ENCODE results near the gene MUCL3.

Gene MUCL3

DNA sequence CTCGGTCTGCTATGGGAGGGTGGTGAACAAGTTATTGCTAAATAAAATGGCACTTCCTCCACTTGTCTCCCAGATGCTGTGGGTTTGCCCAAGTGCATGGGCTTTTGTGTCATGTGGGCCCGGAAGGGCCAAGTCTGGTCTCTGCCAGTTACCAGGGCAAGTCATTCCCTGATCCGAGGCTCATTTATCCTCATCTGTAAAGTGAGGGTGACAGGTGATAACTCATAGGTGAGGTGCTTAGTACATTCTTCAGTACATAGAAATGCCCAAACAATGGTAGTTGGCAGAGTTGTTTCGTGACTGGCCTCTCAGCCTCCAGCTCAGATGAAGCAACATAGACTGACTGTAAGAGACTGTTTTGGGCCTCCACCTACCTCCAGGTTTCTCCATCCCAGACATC lies 2.0 kb upstream of the MUCL3 start:
- no peak overlapping the region for H3K4me3 ChIP-seq (ENCODE audit: low read length in 2 of 2)
- H3K9me3 ChIP-seq (ENCODE audit: control insufficient read depth in 2 of 2, low read length in 2 of 2), result no peaks in the 10 kb centered on the region
- peaks cover 7 to 13% of the 10 kb centered on the region in 2 donors for H3K27me3 ChIP-seq (ENCODE audit: control insufficient read depth in 2 of 2, insufficient read depth in 2 of 2, low read length in 2 of 2)
- no peaks in the 10 kb centered on the region for H3K36me3 ChIP-seq (ENCODE audit: control insufficient read depth in 2 of 2, insufficient read depth in 2 of 2, low read length in 2 of 2)
- peaks cover 3 to 6% of the 10 kb centered on the region in 2 donors for H3K4me1 ChIP-seq (ENCODE audit: control insufficient read depth in 2 of 2, insufficient read depth in 2 of 2, low read length in 2 of 2)
- no peak overlapping the region for H3K9ac ChIP-seq (ENCODE audit: low read depth in 1 of 2, low read length in 2 of 2)
- no peak overlapping the region for H3K27ac ChIP-seq (ENCODE audit: low read depth in 2 of 2, low read length in 2 of 2)

DNA sequence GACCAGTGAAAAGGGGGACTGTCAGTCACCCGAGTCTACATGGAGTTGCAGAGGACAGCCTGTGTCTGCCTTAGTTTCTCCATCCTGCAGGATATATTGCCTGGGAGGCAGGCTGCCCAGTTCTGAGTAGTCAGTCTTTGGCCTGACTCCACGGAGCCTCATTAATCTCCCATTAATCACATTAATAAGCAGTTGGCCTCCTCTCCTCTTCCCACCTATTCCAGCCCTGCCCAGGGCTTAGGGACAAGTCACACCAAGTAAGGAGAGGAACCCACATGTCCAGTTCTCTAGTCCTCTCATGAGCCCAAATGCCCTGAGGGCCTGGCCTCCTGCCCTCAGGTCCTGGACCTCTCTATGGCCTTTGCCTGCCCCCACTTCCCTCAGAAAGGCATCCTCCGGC lies 1.3 kb upstream of the MUCL3 start:
- Histone ChIP-seq H3K4me1 (ENCODE audit: control insufficient read depth in 2 of 2, insufficient read depth in 2 of 2, low read length in 2 of 2) (peaks cover 3 to 6% of the 10 kb centered on the region in 2 donors), H3K4me3 (ENCODE audit: low read length in 2 of 2) (no peak overlapping the region), H3K9me3 (ENCODE audit: control insufficient read depth in 2 of 2, low read length in 2 of 2) (no peaks in the 10 kb centered on the region), H3K9ac (ENCODE audit: low read depth in 1 of 2, low read length in 2 of 2) (no peak overlapping the region), H3K36me3 (ENCODE audit: control insufficient read depth in 2 of 2, insufficient read depth in 2 of 2, low read length in 2 of 2) (no peaks in the 10 kb centered on the region), H3K27me3 (ENCODE audit: control insufficient read depth in 2 of 2, insufficient read depth in 2 of 2, low read length in 2 of 2) (peaks cover 7 to 13% of the 10 kb centered on the region in 2 donors), H3K27ac (ENCODE audit: low read depth in 2 of 2, low read length in 2 of 2) (no peak overlapping the region)

DNA sequence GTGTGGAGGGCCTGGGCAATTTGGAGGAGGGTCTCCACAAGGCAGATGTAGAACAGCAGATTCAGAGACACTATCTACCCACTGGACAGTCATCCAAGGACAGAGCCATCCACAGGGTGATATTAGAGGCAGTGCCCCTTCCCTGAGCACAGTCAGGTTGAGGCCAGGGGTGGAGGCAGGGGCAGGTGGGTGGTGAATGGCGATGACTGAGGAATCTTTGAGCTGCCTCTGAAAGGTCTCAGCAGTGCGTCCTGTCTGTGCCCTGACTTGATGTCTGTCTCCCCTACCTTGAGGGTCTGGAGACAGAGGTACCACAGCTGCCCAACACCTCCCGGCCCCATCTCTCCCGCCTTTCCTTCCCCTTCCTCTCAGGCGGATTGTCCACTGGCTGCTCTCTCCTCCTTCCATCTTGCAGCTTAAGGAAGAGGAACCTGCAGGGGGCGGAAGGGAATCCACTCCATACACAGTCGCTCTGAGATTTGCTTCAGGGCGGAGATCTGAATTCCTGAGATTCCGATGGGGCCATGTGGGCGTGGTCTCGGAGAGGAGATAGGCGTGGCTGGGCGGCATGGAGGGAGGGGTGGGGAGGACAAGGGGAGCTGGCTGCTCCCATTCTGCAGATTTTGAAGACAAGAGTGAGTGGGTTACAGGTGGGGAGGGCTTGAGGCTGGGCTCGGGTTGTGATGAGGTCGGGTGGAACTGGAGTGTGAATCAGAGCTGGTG lies 1.7 kb downstream of the MUCL3 start:
- peaks cover 3 to 6% of the 10 kb centered on the region in 2 donors for H3K4me1 ChIP-seq (ENCODE audit: control insufficient read depth in 2 of 2, insufficient read depth in 2 of 2, low read length in 2 of 2)
- no peak overlapping the region for H3K27ac ChIP-seq (ENCODE audit: low read depth in 2 of 2, low read length in 2 of 2)
- no peaks in the 10 kb centered on the region for H3K9me3 ChIP-seq (ENCODE audit: control insufficient read depth in 2 of 2, low read length in 2 of 2)
- H3K4me3 ChIP-seq (ENCODE audit: low read length in 2 of 2), result no peak overlapping the region
- no peaks in the 10 kb centered on the region for H3K36me3 ChIP-seq (ENCODE audit: control insufficient read depth in 2 of 2, insufficient read depth in 2 of 2, low read length in 2 of 2)
- no peak overlapping the region for H3K9ac ChIP-seq (ENCODE audit: low read depth in 1 of 2, low read length in 2 of 2)
- H3K27me3 ChIP-seq (ENCODE audit: control insufficient read depth in 2 of 2, insufficient read depth in 2 of 2, low read length in 2 of 2), result peaks cover 7 to 13% of the 10 kb centered on the region in 2 donors

DNA sequence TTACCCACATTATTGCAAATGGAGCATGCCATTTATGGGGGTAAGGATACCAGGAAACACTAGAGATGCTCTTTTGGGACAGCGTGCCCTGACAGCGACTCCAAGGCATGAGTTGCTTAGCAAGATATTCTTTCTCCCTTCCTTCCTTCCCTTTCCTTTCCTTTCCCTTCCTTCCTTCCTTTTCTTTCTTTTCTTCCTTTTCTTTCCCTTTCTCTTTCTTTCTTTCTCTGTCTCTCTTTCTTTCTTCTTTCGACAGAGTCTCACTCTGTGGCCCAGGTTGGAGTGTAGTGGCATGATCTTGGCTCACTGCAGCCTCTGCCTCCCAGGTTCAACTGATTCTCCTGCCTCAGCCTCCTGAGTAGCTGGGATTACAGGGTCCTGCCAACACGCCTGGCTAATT lies 3.3 kb downstream of the MUCL3 start:
- Histone ChIP-seq H3K4me3 (ENCODE audit: low read length in 2 of 2) (no peak overlapping the region), H3K36me3 (ENCODE audit: control insufficient read depth in 2 of 2, insufficient read depth in 2 of 2, low read length in 2 of 2) (no peaks in the 10 kb centered on the region)

DNA sequence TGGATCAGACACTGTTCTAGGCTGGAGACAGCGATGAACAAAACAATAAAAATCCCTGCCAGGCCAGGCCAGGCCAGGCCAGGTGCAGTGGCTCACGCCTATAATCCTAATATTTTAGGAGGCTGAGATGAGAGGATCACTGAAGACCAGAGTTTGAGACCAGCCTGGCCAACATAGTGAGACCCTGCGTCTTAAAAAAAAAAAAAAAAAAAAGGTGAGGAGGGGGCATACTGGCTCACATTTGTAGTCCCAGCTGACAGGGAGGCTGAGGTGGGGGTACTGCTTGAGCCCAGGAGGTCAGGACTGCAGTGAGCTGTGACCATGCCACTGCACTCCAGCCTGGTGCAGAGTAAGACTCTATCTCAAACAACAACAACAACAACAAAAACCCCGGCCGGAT lies 4.5 kb downstream of the MUCL3 start:
- Histone ChIP-seq H3K4me3 (ENCODE audit: low read length in 2 of 2) (no peak overlapping the region), H3K9ac (ENCODE audit: low read depth in 1 of 2, low read length in 2 of 2) (no peak overlapping the region), H3K36me3 (ENCODE audit: control insufficient read depth in 2 of 2, insufficient read depth in 2 of 2, low read length in 2 of 2) (no peaks in the 10 kb centered on the region), H3K9me3 (ENCODE audit: control insufficient read depth in 2 of 2, low read length in 2 of 2) (no peaks in the 10 kb centered on the region), H3K4me1 (ENCODE audit: control insufficient read depth in 2 of 2, insufficient read depth in 2 of 2, low read length in 2 of 2) (peaks cover under 1 to 3% of the 10 kb centered on the region in 2 donors), H3K27me3 (ENCODE audit: control insufficient read depth in 2 of 2, insufficient read depth in 2 of 2, low read length in 2 of 2) (peaks cover 7 to 13% of the 10 kb centered on the region in 2 donors), H3K27ac (ENCODE audit: low read depth in 2 of 2, low read length in 2 of 2) (no peak overlapping the region)

More for the DNA sequence above, 3.3 kb downstream of the MUCL3 start:
- Histone ChIP-seq H3K4me1 (ENCODE audit: control insufficient read depth in 2 of 2, insufficient read depth in 2 of 2, low read length in 2 of 2) (peaks cover 3 to 6% of the 10 kb centered on the region in 2 donors), H3K27me3 (ENCODE audit: control insufficient read depth in 2 of 2, insufficient read depth in 2 of 2, low read length in 2 of 2) (peaks cover 7 to 16% of the 10 kb centered on the region in 2 donors), H3K9ac (ENCODE audit: low read depth in 1 of 2, low read length in 2 of 2) (no peak overlapping the region), H3K27ac (ENCODE audit: low read depth in 2 of 2, low read length in 2 of 2) (no peak overlapping the region), H3K9me3 (ENCODE audit: control insufficient read depth in 2 of 2, low read length in 2 of 2) (no peaks in the 10 kb centered on the region)

DNA sequence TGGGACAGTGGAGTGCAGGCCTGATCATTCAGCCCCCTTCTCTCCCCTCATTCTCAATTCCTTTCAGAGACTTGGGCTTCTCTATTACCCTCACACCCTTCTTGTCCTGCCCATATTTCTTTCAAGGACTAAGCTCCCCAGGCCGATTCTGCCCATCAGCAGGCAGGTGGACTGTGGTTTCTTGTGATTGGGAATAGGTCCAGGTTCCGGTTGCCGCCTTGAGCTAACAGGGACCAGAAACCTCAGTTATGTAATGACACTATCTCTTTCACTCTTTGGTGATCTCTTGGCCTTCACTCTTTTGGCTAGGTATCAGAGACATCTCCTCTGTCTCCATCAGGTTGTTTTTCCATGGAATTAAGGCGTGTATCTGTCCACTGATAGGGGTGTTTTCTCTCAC lies 6.5 kb downstream of the MUCL3 start:
- no peaks in the 10 kb centered on the region for H3K4me1 ChIP-seq (ENCODE audit: control insufficient read depth in 2 of 2, insufficient read depth in 2 of 2, low read length in 2 of 2)
- no peak overlapping the region for H3K4me3 ChIP-seq (ENCODE audit: low read length in 2 of 2)
- no peaks in the 10 kb centered on the region for H3K9me3 ChIP-seq (ENCODE audit: control insufficient read depth in 2 of 2, low read length in 2 of 2)
- no peak overlapping the region for H3K9ac ChIP-seq (ENCODE audit: low read depth in 1 of 2, low read length in 2 of 2)
- no peaks in the 10 kb centered on the region for H3K36me3 ChIP-seq (ENCODE audit: control insufficient read depth in 2 of 2, insufficient read depth in 2 of 2, low read length in 2 of 2)
- peaks cover 10 to 14% of the 10 kb centered on the region in 2 donors for H3K27me3 ChIP-seq (ENCODE audit: control insufficient read depth in 2 of 2, insufficient read depth in 2 of 2, low read length in 2 of 2)
- H3K27ac ChIP-seq (ENCODE audit: low read depth in 2 of 2, low read length in 2 of 2), result no peak overlapping the region

DNA sequence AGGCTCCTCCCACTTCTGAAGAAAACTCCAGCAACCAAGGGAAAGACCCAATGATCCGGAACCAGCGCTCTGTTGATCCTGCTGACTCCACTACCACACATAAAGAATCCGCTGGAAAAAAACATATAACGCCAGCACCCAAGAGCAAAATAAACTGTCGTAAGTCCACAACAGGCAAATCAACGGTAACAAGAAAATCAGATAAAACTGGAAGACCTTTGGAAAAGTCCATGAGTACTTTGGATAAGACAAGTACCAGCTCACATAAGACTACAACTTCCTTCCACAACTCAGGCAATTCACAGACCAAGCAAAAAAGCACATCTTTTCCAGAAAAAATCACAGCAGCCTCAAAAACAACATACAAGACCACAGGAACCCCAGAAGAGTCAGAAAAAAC lies 8.0 kb downstream of the MUCL3 start:
- peaks cover 10% of the 10 kb centered on the region in 2 donors for H3K27me3 ChIP-seq (ENCODE audit: control insufficient read depth in 2 of 2, insufficient read depth in 2 of 2, low read length in 2 of 2)
- no peak overlapping the region for H3K9ac ChIP-seq (ENCODE audit: low read depth in 1 of 2, low read length in 2 of 2)
- no peaks in the 10 kb centered on the region for H3K36me3 ChIP-seq (ENCODE audit: control insufficient read depth in 2 of 2, insufficient read depth in 2 of 2, low read length in 2 of 2)
- no peaks in the 10 kb centered on the region for H3K9me3 ChIP-seq (ENCODE audit: control insufficient read depth in 2 of 2, low read length in 2 of 2)
- no peaks in the 10 kb centered on the region for H3K4me1 ChIP-seq (ENCODE audit: control insufficient read depth in 2 of 2, insufficient read depth in 2 of 2, low read length in 2 of 2)
- no peak overlapping the region for H3K4me3 ChIP-seq (ENCODE audit: low read length in 2 of 2)
- no peak overlapping the region for H3K27ac ChIP-seq (ENCODE audit: low read depth in 2 of 2, low read length in 2 of 2)

DNA sequence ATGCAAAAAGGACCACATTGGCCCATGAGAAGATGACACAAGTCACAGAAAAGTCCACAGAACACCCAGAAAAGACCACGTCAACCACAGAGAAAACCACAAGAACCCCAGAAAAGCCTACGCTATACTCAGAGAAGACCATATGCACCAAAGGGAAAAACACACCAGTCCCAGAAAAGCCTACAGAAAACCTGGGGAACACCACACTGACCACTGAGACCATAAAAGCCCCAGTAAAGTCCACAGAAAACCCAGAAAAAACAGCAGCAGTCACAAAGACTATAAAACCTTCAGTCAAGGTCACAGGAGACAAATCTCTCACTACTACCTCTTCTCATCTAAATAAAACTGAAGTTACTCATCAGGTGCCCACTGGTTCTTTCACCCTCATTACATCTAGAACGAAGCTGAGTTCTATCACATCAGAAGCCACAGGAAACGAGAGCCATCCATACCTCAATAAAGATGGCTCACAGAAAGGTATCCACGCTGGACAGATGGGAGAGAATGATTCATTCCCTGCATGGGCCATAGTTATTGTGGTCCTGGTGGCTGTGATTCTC lies 11.2 kb downstream of the MUCL3 start:
- H3K9me3 ChIP-seq (ENCODE audit: control insufficient read depth in 2 of 2, low read length in 2 of 2), result no peaks in the 10 kb centered on the region
- H3K9ac ChIP-seq (ENCODE audit: low read depth in 1 of 2, low read length in 2 of 2), result no peak overlapping the region
- H3K36me3 ChIP-seq (ENCODE audit: control insufficient read depth in 2 of 2, insufficient read depth in 2 of 2, low read length in 2 of 2), result no peaks in the 10 kb centered on the region
- H3K4me3 ChIP-seq (ENCODE audit: low read length in 2 of 2), result no peak overlapping the region
- peaks cover 25 to 32% of the 10 kb centered on the region in 2 donors for H3K27me3 ChIP-seq (ENCODE audit: control insufficient read depth in 2 of 2, insufficient read depth in 2 of 2, low read length in 2 of 2)
- peaks cover 3 to 6% of the 10 kb centered on the region in 2 donors for H3K4me1 ChIP-seq (ENCODE audit: control insufficient read depth in 2 of 2, insufficient read depth in 2 of 2, low read length in 2 of 2)
- H3K27ac ChIP-seq (ENCODE audit: low read depth in 2 of 2, low read length in 2 of 2), result no peak overlapping the region

DNA sequence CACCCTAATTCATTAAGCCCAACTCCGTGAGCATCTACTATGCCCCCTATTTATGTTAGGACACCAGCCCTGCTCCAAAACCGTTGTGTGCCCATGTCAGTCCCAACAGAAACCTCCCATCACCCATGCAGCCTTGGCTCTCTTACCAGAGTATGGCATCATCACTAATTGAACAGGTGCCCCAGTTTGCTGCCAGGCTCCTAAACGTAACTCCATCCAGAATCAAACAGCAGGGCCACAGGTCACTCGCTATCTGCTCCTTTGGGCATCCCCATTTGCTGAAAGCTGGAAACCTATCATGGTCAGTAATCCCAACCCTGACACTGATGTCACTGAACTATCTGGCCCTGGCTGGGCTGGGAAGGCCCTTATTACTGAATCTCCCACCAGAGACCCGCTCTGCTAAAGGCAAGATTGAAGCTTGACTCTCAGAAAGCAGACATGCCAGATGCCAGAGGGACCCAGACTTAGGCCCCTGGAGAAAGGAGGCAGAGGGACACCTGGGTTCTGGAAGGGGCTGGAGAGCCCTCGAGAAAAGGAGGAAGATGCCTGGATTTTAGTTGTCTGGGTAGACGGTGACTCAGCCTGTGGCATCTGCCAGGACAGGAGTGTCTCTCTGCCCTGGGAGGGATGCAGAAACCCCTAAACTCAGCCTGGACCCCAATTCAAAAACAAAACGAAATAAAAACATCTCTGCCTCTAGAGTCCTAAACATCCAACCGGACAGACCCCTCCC lies 14.0 kb downstream of the MUCL3 start:
- Histone ChIP-seq H3K27me3 (ENCODE audit: control insufficient read depth in 2 of 2, insufficient read depth in 2 of 2, low read length in 2 of 2) (peaks cover 28 to 40% of the 10 kb centered on the region in 2 donors), H3K27ac (ENCODE audit: low read depth in 2 of 2, low read length in 2 of 2) (no peak overlapping the region), H3K36me3 (ENCODE audit: control insufficient read depth in 2 of 2, insufficient read depth in 2 of 2, low read length in 2 of 2) (no peaks in the 10 kb centered on the region), H3K9me3 (ENCODE audit: control insufficient read depth in 2 of 2, low read length in 2 of 2) (no peaks in the 10 kb centered on the region), H3K4me1 (ENCODE audit: control insufficient read depth in 2 of 2, insufficient read depth in 2 of 2, low read length in 2 of 2) (peaks cover 3 to 6% of the 10 kb centered on the region in 2 donors), H3K4me3 (ENCODE audit: low read length in 2 of 2) (peak overlapping the region; percentile 34 to 65), H3K9ac (ENCODE audit: low read depth in 1 of 2, low read length in 2 of 2) (peak overlapping the region in 1 of 2 donors; percentile 60)

Measured in mucosa of rectum (tissue), 2 donors.